ENCODE measurements around the gene EPB41L2.
A peak's percentile ranks its signal among the peaks of the same experiment; 100 is the strongest.

The EPB41L2 gene

GRCh38 chr6:130913120-130913519 is 149.9 kb downstream of the EPB41L2 start:
- no peak for DNase-seq (ENCODE audit: low read depth in 2 of 2)

- DNase-seq (ENCODE audit: low read depth in 2 of 2), result no peak
Observed at GRCh38 chr6:130912434-130912833, 150.6 kb downstream of the EPB41L2 start.

DNA sequence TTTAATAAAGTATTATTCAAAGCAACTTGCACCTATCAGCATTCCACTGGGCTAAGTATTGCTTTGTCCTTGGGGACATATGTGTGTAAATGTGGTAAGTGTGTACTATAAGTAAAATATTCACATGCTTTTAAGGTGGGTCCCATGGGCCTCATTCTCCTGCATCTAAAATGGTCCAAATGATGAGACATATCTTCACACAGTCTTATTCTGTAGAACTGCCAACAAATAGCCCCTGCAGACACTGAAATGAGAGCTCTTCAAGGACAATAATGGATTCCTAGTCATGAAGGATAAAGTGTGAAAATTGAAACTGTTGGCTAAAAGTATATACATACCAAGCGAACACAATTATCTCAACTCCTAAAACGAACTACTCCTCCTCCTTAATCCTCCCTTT is 154.1 kb downstream of the EPB41L2 start:
- no peak for DNase-seq (ENCODE audit: low read depth in 2 of 2)

GRCh38 chr6:130908188-130908587 is 154.9 kb downstream of the EPB41L2 start:
- DNase-seq (ENCODE audit: low read depth in 2 of 2), result no peak

DNA sequence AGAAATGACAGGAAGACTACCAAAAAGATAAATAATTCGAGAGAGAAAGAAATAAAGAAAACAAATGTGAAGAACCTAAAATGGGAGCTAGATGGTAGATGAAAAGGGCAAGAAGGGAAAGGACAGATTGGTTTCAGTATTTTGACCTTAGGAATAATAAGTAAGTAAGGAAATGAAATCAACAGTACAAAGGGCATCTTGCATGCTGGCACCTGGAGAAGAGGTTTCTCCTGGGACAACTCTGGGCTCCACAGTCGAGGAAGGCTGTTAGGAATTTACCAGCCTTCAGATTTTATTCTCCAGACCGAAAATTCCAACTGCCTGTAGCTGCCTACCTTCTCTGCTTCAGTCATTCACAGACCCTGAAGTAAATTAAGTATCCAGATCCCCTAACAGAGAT is 155.4 kb downstream of the EPB41L2 start:
- no peak for DNase-seq (ENCODE audit: low read depth in 2 of 2)

DNA sequence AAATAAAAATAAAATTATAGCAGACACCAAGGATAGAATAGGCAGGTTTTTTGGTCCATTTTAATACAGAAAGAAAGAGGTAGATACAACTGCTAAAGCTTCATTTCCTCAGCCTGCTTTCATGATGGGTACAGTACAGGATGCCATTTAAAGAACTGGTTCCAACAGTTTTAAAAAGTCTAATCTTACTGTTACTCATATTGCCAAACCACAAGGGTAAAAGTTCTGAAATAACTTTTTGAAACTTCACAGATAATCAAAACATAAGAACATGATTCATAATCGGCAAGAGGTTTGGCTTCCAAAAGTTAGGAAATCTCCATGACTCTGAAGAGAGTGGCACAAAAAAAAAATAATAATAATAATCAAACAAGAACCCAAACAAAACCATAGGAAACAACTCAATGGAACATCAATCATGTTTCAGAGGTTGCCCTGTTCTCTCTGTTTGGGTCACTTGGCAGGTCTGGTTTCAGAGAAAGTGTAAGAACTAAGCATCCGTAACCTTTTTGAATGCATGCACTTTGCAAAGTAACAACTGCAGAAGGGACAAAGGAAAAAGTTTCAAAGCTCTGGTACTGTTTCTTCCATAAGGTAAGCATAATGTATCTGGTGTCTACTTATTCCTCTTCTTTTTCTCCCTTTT is 156.2 kb downstream of the EPB41L2 start:
- no peak for DNase-seq (ENCODE audit: low read depth in 2 of 2)

DNA sequence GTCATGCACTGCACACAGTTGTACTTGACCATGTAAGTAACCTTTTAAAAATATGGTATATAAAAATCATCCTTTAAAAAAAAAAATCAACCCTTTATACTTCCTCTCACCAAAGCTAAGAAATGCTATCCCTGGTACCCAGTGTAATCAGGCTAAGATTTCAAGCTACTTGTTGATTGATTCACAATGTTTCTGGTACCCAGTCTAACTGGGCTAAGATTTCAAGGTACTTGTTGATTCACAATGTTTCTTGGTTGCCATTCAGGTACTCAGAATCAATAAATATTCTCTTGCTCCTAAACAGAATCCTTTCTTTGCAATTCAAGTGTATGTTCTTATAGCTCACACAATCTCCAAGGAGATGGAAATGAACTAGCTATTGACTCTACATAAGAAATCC is 159.4 kb downstream of the EPB41L2 start:
- DNase-seq (ENCODE audit: low read depth in 2 of 2), result no peak

- DNase-seq (ENCODE audit: low read depth in 2 of 2), result no peak
Observed at GRCh38 chr6:130903007-130903406, 160.0 kb downstream of the EPB41L2 start.

GRCh38 chr6:130900913-130901312 is 162.1 kb downstream of the EPB41L2 start:
- no peak for DNase-seq (ENCODE audit: low read depth in 2 of 2)

- no peak for DNase-seq (ENCODE audit: low read depth in 2 of 2)
Observed at GRCh38 chr6:130896249-130896648, 166.8 kb downstream of the EPB41L2 start.

- no peak for DNase-seq (ENCODE audit: low read depth in 2 of 2)
Observed at GRCh38 chr6:130895516-130895915, 167.5 kb downstream of the EPB41L2 start.

DNA sequence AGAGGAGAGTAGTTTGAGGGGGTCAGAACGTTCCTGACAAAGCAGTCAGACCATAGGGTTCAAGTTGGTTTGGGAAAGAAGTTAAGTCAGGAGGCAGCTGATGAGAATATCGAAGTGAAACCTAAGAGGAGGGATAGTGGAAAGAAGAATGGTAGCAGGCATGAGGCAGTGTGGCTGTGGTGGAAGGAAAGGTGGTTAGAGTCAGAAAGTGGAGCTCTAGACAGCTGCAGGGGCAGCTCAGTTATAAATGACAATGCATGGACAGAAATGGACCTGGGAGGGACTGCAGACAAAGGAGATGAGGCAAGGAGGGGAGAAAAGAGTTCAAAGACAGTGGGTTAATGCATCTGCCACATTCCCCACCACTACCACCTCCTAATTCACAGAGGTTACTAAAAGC is 169.3 kb downstream of the EPB41L2 start:
- DNase-seq (ENCODE audit: low read depth in 2 of 2), result no peak

- no peak for DNase-seq (ENCODE audit: low read depth in 2 of 2)
Observed at GRCh38 chr6:130893277-130893676, 169.8 kb downstream of the EPB41L2 start.

DNA sequence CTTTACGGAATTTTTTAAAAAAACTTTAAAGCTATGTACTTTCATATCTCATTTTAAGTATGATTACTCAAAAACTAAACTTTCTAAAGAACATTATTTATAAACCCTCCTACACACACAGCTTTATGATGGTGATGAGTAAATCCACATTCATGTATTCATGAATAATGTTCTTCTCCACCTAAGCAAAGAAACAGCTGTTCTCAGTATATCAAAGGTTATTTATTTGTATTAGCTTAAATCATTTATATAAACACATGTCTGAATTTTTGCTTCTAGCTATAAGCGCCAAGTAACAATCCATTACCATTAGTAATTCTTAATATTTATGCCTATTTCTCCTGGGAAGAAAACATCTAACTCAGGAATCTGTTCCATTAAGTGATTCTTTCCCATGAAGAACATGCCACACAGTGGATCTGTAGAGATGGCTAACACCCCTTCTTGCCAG is 172.5 kb downstream of the EPB41L2 start:
- DNase-seq (ENCODE audit: low read depth in 2 of 2), result no peak

DNA sequence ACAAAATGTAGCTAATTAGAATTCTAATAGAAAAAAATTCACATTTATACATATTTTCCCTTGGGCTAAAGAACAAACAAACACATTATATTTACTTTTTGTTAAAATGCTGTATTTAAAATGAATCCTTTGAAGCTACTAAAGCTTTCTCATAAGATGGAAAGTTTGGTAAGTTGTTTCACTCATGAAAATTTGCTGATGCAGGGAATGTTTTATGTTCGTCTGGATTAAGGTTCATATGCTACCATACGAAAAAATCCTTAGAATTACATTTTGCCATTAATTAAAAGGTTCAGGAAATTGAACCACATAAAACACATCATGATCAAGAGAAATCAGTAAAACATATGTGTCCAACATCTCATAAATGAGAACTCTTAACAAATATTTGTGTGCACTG is 173.6 kb downstream of the EPB41L2 start:
- DNase-seq (ENCODE audit: low read depth in 2 of 2), result no peak

DNA sequence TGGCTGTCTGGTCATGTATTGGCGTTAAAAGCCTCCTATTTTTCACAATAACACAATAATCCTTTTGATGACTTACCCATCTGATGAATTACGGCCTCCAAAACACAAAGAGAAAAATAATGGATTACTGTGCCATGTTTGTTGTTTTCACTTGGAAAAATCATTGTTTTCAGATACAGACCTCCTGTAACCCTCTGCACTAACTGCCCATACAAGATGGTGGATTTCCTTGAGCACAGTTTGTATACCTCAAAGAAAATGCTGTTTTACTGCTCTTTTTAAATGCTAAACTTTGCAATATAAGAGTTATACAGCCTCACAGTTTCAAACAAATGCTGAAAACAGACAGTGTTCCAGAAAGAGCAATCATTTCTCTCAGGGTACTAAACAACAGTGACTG is 174.8 kb downstream of the EPB41L2 start:
- DNase-seq (ENCODE audit: low read depth in 2 of 2), result no peak

- no peak for DNase-seq (ENCODE audit: low read depth in 2 of 2)
Observed at GRCh38 chr6:130886966-130887365, 176.1 kb downstream of the EPB41L2 start.

- DNase-seq (ENCODE audit: low read depth in 2 of 2), result peak; percentile 48 to 57
Observed at GRCh38 chr6:130885392-130886192, 177.5 kb downstream of the EPB41L2 start.

- DNase-seq (ENCODE audit: low read depth in 2 of 2), result no peak
Observed at GRCh38 chr6:130882370-130882769, 180.7 kb downstream of the EPB41L2 start.

DNA sequence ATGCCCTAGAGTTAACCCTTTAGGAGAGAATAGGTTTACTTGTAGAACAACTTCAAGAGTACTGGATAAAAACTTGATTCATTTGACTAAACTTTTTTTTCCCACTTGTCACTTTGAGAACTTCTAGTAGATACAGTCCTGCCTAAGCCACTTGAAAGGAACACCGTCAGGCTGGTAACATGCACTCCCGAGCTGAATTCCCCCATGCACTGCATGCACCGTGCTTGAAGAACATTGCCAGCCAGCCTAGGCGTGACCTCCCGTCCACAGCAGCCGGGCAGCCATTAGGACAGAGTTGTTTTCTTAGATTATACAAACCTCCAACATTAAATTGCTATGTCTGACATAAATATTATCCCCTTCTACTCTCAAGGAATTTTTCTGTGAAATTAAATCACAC is 183.2 kb downstream of the EPB41L2 start:
- no peak for DNase-seq (ENCODE audit: low read depth in 2 of 2)

GRCh38 chr6:130873746-130874145 is 189.3 kb downstream of the EPB41L2 start:
- DNase-seq (ENCODE audit: low read depth in 2 of 2), result no peak

DNA sequence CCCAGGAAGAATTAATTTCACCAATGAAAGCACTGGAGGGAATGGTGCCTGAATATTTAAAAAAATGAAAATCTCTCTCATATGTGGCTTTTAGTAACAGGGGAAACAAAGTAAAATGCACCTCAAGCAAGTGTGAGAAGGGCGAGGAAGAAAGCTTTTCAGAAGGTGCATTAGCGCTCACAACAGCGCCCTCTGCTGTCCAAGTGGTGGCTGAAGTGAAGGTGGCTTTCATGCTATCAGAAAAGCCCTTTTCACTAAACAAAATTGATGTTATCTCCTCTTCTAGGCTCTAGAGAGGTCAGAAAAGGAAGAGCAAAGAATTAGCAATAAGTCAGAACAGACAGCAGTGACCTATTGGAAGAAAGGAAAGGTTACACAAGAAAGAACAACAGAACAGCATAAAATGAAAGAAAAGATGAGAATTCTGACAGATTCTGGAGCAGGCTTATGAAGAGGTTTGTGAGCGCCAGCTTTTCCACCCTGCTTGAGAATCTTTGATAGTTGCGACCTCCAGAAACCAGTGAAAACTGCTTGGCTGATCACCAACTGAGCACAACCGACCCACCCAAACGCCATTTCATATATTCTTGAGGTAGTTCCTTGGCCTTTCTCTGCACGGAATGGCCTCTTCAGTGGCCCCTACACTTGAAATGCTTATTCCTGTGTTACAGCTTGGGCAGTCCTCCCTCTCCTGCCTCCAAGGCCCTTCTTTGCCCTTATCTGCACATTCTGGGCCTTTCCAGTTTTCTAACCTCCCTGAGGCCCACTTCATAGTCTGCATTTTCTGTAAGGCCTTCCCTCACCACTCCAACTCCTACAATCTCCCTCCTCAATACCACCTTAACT is 190.6 kb downstream of the EPB41L2 start:
- DNase-seq (ENCODE audit: low read depth in 2 of 2), result peak; percentile 29 to 50

Measured in stimulated activated CD4-positive, alpha-beta T cell treated with anti-CD3 and anti-CD28 coated beads, Interleukin-1b, Interleukin-23, amount 100 ng/mL, for 1 hour (primary cell).